Stimulated activated CD4-positive, alpha-beta T cell treated with anti-CD3 and anti-CD28 coated beads, Interleukin-1b, Interleukin-23, amount 100 ng/mL, for 1 hour (primary cell): ENCODE data around the gene CXCR6.

Experiments
- DNase-seq, 2 donors: peaks; one replicate each; pipeline ENCODE4 v3.0.0-alpha.2; 2020; ENCODE audit warnings: low read depth in 2 of 2

CXCR6 gene

GRCh38 chr3:45968706-45969105 lies 25.4 kb downstream of the CXCR6 start:
- DNase-seq, result no peak

GRCh38 chr3:45969116-45969515 lies 25.9 kb downstream of the CXCR6 start:
- no peak for DNase-seq

DNA sequence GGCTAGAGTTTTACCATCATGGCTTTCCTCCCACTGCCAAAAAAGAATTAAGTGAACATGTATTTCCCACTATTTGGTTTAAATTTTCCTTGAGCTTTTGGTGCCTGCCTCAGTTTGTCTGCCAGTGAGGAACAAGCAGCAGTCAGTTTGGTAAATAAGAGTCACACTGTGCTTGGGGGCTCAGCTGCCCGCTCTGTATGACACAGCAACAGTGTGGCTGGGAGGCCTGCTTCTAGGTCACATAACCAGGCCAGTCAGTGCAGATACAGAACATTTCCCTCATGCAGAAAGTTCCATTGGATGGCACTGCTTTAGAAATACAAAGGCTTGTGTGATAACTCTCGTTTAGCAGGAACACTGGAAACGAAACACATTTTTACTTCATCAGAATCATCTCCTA lies 26.7 kb downstream of the CXCR6 start:
- DNase-seq, result no peak

DNA sequence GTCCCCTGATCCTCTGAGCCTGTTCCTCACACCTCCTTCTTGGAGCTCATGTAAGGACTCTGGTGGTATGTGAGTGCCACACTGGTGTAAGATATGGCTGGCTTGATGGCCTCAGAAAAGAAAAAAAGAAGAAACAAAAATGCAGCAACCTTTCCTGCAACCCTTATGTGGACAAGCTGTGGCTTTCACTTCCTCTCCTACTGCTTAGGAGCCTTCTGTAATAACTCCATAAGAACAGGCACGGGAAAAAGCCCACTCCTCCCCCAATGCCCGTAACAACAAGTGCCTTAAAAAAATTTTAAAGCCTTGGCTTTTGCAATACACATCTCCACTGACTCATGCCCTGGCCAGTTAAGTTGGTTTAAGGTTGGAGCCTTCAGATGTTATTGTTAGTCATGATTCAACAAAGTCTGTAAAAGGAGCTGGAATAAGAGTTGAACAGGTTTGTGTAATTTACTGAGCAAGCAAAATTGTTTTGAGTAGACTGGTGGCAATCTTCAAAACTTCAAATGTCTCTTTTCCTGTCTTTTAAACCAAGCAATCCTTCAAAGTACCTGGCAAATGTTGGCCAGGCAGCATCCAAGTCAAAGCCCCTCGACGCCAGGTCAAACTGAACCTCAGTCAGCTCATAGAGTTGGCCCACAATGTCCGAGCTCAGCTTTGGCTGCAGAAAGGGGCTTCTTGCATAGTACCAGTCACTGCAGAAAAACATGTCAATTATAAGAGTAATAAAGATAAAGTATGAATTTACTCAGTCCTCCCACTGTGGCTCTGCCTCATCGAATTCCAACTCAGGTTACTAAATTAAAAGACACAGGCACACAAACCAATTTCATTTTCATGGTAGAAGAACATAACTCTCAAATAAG lies 29.5 kb downstream of the CXCR6 start:
- DNase-seq, result no peak

- DNase-seq, result no peak
Observed at GRCh38 chr3:45974686-45975085, 31.4 kb downstream of the CXCR6 start.

DNA sequence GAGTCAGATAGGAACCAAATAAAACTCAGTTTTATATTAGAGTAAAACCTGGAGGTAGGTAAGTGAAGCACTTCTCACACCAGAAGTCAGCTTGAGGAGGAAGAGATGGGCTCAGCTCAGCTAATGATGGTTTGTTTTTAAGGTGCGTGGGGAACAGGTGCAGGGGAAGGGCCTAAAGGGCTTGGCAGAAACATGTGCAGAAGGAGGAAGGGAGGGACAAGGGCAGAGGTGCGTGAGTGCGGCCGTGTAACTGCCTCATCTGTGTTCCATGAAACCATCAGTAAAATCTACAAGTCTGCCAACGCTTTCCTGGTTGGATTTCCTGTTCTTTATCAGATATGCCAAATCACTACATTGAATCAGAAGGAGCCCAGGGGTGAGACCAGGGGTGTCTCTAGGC lies 32.4 kb downstream of the CXCR6 start:
- DNase-seq, result no peak

DNA sequence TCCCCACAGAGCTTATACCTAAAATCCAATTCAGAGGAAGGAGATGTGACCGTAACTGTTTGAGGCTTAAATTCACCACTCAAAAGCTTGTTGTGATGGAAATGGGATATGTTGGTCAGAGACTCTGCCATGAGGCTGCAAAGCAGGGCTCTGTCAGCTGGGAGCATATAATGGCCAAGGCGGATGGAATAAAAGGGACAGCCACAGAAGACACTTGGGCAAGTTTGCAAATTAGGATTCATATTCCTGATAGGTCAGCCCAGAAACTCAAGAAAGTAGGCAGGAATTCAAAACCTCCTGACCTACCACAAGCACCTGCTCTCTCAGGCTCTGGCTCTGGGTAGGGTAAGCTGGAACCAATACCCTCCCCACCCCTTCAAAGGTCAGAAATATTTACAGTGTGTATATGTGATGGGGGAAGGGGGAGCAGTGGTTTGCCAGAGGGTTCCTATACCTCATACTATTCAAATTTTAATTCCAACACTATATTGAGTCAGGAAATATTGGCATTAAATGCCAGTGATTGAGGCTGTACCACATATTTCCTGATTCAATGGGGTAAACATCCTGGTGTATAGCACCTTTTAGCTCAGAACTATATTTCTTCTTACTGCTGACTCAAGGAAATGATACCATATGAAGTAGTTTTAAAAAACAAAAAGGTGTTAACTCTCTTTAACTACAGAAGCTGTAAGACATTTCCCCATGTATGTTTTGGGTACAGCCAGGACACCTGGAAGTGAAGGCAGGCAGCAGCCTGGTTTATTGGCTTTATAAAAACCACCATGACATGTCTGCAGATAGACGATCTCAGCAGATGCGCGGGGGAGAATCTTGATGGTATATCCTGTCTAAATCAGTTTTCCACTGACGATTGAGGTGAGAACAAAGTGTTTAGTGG lies 33.2 kb downstream of the CXCR6 start:
- DNase-seq, result no peak

GRCh38 chr3:45978006-45978761 lies 34.9 kb downstream of the CXCR6 start:
- no peak for DNase-seq

DNA sequence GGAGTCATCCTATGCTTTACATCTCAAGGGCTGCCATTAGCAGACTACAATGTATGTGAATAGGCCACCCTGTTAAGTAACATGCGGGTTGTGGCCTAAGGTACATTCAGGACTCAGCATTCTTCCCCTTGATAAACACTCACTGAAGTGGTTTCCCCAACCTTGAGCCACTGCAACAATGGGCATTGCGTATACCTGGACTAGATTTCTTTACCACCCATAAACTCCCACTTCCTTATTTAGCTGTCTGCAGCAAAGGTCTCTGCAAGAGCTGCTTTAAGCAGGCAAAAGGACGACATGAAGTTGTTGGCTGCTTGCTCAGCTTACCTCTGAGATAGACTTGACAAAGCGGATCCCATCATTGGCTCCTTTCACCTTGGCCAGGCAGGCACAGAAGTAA lies 36.1 kb downstream of the CXCR6 start:
- no peak for DNase-seq

DNA sequence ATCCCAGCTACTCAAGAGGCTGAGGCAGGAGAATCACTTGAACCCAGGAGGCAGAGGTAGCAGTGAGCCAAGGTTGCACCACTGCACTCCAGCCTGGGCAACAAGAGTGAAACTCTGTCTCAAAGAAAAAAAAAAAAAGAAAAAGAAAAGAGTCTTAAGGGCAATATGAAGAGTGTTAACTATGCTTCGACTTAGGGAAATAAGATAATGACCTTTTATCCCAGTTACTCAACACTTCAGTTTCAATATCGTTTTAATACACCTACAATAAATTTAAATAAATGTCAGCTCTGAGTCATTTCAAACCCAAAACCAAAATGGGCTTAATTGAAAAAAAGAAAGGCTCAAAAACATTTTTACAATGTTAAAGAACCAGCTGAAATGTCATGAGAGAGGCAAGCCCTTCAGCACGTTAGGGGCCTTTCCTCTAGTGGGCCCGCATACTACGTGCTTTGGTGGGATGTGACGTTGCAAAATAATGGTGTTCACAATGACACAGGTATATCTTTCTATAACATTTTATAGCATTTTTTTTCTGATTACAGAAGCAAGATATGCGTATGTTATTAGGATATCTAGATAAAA lies 37.1 kb downstream of the CXCR6 start:
- DNase-seq, result no peak

- no peak for DNase-seq
Observed at GRCh38 chr3:45980819-45981218, 37.6 kb downstream of the CXCR6 start.

- no peak for DNase-seq
Observed at GRCh38 chr3:45981346-45982074, 38.2 kb downstream of the CXCR6 start.

GRCh38 chr3:45983770-45984169 lies 40.5 kb downstream of the CXCR6 start:
- DNase-seq, result no peak

GRCh38 chr3:45984331-45985312 lies 41.4 kb downstream of the CXCR6 start:
- no peak for DNase-seq

DNA sequence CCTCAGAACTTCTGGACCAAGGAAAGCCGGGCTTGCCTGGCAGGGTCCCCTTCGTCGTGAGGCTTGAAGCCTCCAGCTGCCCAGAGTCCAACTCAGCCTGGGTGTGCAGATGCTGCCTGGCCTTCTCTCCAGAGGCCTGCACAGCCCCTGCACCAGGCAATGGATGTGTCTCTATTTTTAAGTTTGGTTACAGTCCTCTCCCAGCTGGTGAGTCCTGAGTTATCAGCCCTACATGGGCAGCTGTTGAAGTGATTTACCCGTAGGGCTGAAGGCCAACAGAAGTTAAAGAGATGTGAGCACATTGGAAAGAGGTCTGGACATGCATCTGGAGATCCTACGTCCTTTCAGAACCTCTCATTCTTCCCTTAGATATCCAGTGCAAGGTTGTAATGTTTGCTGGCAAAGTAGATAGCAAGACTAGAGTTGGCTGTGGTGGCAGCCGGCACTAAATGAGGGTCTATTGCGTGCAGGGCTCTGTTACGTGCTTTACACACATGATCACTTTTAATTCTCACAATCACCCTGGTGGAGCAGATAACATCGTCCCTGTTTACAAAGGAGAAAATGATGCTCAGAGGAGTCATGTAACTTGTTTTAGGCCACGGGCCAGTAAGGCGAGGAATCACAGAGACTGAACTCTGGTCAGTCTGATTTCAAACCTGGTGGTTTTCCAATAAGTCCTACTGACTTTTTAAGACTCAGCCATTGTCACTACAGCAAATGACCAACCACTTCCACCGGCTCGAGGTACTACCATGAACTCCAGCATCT lies 42.5 kb downstream of the CXCR6 start:
- no peak for DNase-seq

- DNase-seq, result no peak
Observed at GRCh38 chr3:45986303-45986982, 43.2 kb downstream of the CXCR6 start.

DNA sequence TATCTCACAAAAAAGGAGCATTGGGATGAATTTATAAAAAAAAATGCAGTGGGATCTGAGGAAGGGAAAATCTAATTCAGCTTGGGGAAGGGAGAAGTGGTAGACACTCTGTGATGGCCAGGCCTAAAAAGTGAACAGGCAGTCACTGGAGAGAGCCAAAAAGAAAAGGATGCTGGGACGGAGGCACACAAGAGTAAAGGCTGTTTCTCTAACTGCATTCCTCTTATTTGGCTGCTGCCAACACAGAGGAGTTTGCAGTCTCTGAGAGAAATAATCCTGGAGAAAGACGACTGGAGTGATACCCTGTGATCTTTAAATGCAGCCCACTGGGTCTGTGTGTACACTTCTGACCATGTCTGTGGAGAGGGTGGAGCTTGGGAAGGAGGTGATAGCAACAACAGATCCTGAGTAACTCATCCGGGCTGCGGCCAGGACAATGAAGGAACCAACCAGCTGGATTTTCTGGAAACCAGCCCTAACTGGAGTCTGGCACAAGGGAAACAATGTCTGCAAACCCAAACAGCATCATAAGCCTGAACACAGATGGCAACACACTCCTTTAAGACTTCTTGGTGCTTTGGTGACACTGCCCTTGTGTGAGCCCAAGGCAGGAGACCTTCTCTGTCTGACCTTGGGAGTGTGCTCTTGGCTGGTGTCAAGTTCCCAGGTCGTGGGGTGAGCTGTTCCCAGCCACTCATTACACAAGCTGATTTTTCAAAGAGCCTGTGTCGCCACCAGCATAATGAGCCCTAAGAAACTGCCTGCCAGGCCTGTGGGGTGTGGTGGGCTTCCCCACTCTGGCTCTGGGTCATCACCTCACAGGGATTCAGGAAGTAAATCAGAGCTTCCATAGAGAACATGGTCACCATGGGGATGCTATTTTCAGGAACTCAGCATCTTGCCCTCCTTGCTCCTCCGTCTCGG lies 44.4 kb downstream of the CXCR6 start:
- DNase-seq, result no peak
